HUES64 (cell line): Measurements from ENCODE around the gene ZCCHC12.

Experiments
- H3K27ac ChIP-seq: 2 replicates; pipeline ENCODE4 v1.7.0; 2013; ENCODE audit warnings: low read depth, low read length, inconsistent platforms
- H3K27me3 ChIP-seq: 2 replicates; pipeline ENCODE4 v1.6.1; 2013; ENCODE audit warnings: mild to moderate bottlenecking, low read length; ENCODE audit not compliant: insufficient read depth
- H3K36me3 ChIP-seq: 2 replicates; pipeline ENCODE4 v1.6.1; 2013; ENCODE audit warnings: mild to moderate bottlenecking, low read length; ENCODE audit not compliant: insufficient read depth
- H3K4me1 ChIP-seq: 2 replicates; pipeline ENCODE4 v1.6.1; 2013; ENCODE audit warnings: mild to moderate bottlenecking, low read length, moderate library complexity; ENCODE audit not compliant: insufficient read depth
- H3K4me3 ChIP-seq: 2 replicates; pipeline ENCODE4 v1.5.1; 2013; ENCODE audit warnings: mild to moderate bottlenecking, low read length, moderate library complexity
- H3K9ac ChIP-seq: 2 replicates; pipeline ENCODE4 v1.6.1; 2013; ENCODE audit warnings: mild to moderate bottlenecking, low read depth, low read length
- H3K9me3 ChIP-seq: 2 replicates; pipeline ENCODE4 v1.6.1; 2013; ENCODE audit warnings: low read depth, low read length; ENCODE audit not compliant: insufficient read depth
- WGBS: fragments of 150-250, 120-280 bp; methylation state at CpG from one replicate; pipeline ENCODE4 v1.1.7; 2013; ENCODE audit warnings: missing lambda C conversion rate; 5-methylcytosine and 5-hydroxymethylcytosine counted together

Gene ZCCHC12

GRCh38 chrX:118839334-118839958, 15.8 kb downstream of the ZCCHC12 start:
- H3K27me3 ChIP-seq, result peaks cover 21% of the 10 kb centered on the region
- H3K4me1 ChIP-seq, result no peaks in the 10 kb centered on the region
- no peaks in the 10 kb centered on the region for H3K9me3 ChIP-seq
- peak overlapping the region; percentile 59 for H3K4me3 ChIP-seq
- WGBS, result 7% methylated on average over 50 of the region's 50 CpGs
- H3K9ac ChIP-seq, result peak overlapping the region; percentile 71
- no peak overlapping the region for H3K27ac ChIP-seq
- H3K36me3 ChIP-seq, result no peaks in the 10 kb centered on the region

GRCh38 chrX:118847676-118848075, 24.1 kb downstream of the ZCCHC12 start:
- 38% methylated on average over 1 of the region's 1 CpG for WGBS
- H3K4me1 ChIP-seq, result no peaks in the 10 kb centered on the region; the same call in 1 of the 2 replicates
- H3K36me3 ChIP-seq, result no peaks in the 10 kb centered on the region
- H3K4me3 ChIP-seq, result no peak overlapping the region
- H3K9ac ChIP-seq, result no peak overlapping the region
- no peak overlapping the region for H3K27ac ChIP-seq
- H3K27me3 ChIP-seq, result no peaks in the 10 kb centered on the region
- no peaks in the 10 kb centered on the region for H3K9me3 ChIP-seq

DNA sequence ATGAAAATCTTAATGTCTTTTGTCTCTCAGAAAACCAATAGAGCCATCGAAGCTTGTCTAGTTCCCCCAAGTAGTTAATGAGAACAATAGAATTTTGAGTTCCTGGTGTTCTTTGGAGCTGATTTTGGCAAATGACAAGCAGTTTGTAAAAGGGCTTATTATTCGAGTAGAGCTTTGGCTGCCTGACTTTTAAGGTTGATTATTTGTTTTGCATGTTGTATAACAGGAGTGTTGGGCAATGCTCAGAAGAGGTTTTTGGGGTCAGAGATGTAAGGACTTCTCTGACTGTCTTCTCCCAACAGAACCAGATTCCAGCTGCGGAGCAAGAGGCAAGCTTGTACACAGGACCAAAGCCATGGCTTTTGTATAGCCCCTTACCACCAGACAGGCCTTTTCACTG, 30.0 kb downstream of the ZCCHC12 start:
- Histone ChIP-seq H3K4me3 (no peak overlapping the region), H3K36me3 (no peaks in the 10 kb centered on the region), H3K27ac (no peak overlapping the region), H3K27me3 (no peaks in the 10 kb centered on the region), H3K9me3 (no peaks in the 10 kb centered on the region), H3K4me1 (no peaks in the 10 kb centered on the region), H3K9ac (no peak overlapping the region)
- 94% methylated on average over 2 of the region's 3 CpGs for WGBS

- Histone ChIP-seq H3K9ac (no peak overlapping the region), H3K4me1 (no peaks in the 10 kb centered on the region), H3K27me3 (no peaks in the 10 kb centered on the region), H3K4me3 (no peak overlapping the region), H3K27ac (no peak overlapping the region), H3K9me3 (no peaks in the 10 kb centered on the region), H3K36me3 (no peaks in the 10 kb centered on the region)
- WGBS, result 100% methylated on average over 2 of the region's 3 CpGs
Measured at GRCh38 chrX:118855681-118856310, 32.2 kb downstream of the ZCCHC12 start.

DNA sequence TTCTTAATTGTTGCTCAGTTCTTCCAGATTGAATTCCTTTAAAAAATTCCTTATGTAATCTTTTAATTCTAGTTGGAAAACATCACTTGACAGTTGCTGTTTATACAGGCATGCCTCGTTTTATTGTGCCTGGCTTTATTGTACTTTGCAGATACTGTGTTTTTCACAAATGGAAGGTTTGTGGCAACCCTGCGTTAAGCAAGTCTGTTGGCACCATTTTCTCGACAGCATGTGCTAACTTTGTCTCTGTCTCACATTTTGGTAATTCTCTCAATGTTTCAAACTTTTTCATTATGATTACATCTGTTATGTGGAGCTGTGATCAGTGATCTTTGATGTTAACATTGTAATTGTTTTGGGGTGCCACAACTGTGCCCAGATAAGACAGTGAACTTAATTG, 33.4 kb downstream of the ZCCHC12 start:
- 98% methylated on average over 3 of the region's 3 CpGs for WGBS
- no peaks in the 10 kb centered on the region for H3K27me3 ChIP-seq
- H3K4me3 ChIP-seq, result no peak overlapping the region
- H3K27ac ChIP-seq, result no peak overlapping the region
- H3K36me3 ChIP-seq, result no peaks in the 10 kb centered on the region
- no peaks in the 10 kb centered on the region for H3K4me1 ChIP-seq
- H3K9ac ChIP-seq, result no peak overlapping the region
- no peaks in the 10 kb centered on the region for H3K9me3 ChIP-seq

DNA sequence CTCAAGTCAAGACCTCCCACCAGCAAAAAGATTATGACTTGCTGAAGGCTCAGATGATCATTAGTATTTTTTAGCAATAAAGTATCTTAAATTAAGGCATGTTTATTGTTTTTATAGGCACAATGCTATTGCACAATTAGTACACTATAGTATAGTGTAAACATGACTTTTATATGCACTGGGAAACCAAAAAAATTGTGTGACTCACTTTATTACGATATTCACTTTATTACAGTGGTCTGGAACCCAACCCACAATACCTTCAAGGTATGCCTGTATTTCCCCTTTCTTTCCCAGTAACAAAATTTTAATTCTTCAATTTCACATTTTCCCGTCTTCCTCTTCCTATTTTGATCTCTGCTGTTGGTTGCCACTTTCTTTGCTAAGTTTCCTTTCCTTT, 37.7 kb downstream of the ZCCHC12 start:
- Histone ChIP-seq H3K9ac (no peak overlapping the region), H3K9me3 (no peaks in the 10 kb centered on the region), H3K27ac (no peak overlapping the region), H3K36me3 (no peaks in the 10 kb centered on the region), H3K4me3 (no peak overlapping the region), H3K4me1 (no peaks in the 10 kb centered on the region), H3K27me3 (no peaks in the 10 kb centered on the region)
- 95% methylated on average over 2 of the region's 2 CpGs for WGBS

DNA sequence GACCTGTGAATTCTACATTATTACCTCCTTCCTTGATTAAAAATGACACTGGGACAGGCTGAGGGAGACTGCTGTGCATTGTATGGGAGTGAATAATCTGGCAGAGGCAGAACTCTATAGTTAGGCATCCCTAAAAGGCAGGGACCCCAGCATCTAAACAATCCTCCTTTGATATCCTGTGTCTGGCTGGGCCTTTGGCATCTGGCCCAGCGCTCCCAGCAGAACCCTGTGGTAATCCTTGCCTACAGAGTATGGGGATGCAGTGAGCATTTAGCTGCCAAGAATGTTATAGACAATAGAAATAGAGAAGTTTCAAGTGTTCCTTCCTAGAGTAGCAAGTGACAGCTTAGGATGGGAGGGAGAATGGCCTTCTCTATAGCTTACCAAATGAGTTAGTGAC, 38.5 kb downstream of the ZCCHC12 start:
- Histone ChIP-seq H3K27me3 (no peaks in the 10 kb centered on the region), H3K9me3 (no peaks in the 10 kb centered on the region), H3K9ac (no peak overlapping the region), H3K4me1 (no peaks in the 10 kb centered on the region), H3K4me3 (no peak overlapping the region), H3K27ac (no peak overlapping the region), H3K36me3 (no peaks in the 10 kb centered on the region)
- 88% methylated on average over 1 of the region's 1 CpG for WGBS

DNA sequence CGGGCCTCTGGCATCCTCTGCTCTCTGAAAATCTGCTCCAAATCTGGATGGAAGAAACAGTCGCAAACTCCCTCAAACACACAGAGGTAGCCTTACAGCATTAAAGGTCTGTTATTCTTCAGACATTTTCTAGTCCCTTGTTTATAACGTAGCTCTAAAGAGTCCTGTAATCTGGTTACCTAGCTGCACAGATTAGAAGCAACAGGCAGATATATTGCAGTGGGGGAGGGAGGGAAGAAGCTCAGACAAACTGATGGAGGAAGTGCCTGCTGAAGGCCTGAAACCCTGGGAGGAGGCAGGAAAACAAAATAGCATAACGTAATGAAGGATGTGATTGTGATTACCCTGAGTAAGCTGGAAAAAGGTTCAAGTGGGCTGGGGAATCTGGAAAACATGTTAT, 39.4 kb downstream of the ZCCHC12 start:
- Histone ChIP-seq H3K36me3 (no peaks in the 10 kb centered on the region), H3K4me3 (no peak overlapping the region), H3K9ac (no peak overlapping the region), H3K9me3 (no peaks in the 10 kb centered on the region), H3K27me3 (no peaks in the 10 kb centered on the region), H3K27ac (no peak overlapping the region), H3K4me1 (no peaks in the 10 kb centered on the region)
- WGBS, result 89% methylated on average over 4 of the region's 4 CpGs

GRCh38 chrX:118864063-118864635, 40.5 kb downstream of the ZCCHC12 start:
- no peaks in the 10 kb centered on the region for H3K4me1 ChIP-seq
- no peak overlapping the region for H3K9ac ChIP-seq
- H3K27me3 ChIP-seq, result no peaks in the 10 kb centered on the region
- 91% methylated on average over 3 of the region's 3 CpGs for WGBS
- no peaks in the 10 kb centered on the region for H3K9me3 ChIP-seq
- no peak overlapping the region for H3K4me3 ChIP-seq
- H3K36me3 ChIP-seq, result no peaks in the 10 kb centered on the region
- no peak overlapping the region for H3K27ac ChIP-seq

DNA sequence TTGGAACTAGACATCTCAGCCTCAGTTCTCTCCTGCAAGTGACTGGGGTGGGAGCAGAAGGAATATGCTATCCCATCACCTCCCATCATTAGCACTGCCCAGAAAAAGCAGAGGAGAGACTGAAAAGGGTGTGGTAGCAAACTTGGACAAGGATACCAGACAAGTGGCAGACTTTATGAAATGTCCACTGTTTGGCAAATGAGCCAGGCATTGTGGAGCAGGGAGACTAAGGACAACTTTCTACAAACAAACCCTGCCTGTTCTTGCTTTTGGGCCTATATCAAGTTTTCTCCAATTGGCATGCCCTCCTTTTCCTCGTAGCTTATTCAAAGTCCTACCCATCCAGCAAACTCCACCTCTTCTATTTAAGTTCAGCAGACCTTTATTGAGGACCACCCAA, 41.6 kb downstream of the ZCCHC12 start:
- Histone ChIP-seq H3K4me1 (no peaks in the 10 kb centered on the region), H3K27me3 (no peaks in the 10 kb centered on the region), H3K9ac (no peak overlapping the region), H3K36me3 (no peaks in the 10 kb centered on the region), H3K27ac (no peak overlapping the region), H3K4me3 (no peak overlapping the region), H3K9me3 (no peaks in the 10 kb centered on the region)
- WGBS, result 72% methylated on average over 1 of the region's 1 CpG

GRCh38 chrX:118867251-118867650, 43.6 kb downstream of the ZCCHC12 start:
- Histone ChIP-seq H3K9me3 (no peaks in the 10 kb centered on the region), H3K4me1 (no peaks in the 10 kb centered on the region), H3K4me3 (no peak overlapping the region), H3K27me3 (no peaks in the 10 kb centered on the region), H3K27ac (no peak overlapping the region), H3K9ac (no peak overlapping the region), H3K36me3 (no peaks in the 10 kb centered on the region)
- 91% methylated on average over 3 of the region's 3 CpGs for WGBS
